Right atrium auricular region (tissue), 2 donors: Measurements from ENCODE around the gene SMPDL3A. TPM values are rescaled to one million over a fixed set of nuclear protein-coding genes. Genes with fewer than 3 reads are reported as not detected.

Source experiments
- DNase-seq: peaks from one replicate; pipeline ENCODE4 v3.0.0-alpha.2; 2019; ENCODE audit warnings: low spot score
- H3K27ac ChIP-seq, 2 donors: fragments of 200-600 bp; sonication (generic); 1 replicate in 1 of 2; 2 replicates in 1 of 2; pipeline ENCODE4 v1.5.1; 2016 to 2019
- H3K27me3 ChIP-seq, 2 donors: fragments of 200-600 bp; sonication (generic); one replicate each; pipeline versions ENCODE4 v1.5.1 to v1.6.0; 2017 to 2019
- H3K36me3 ChIP-seq: fragments of 200-600 bp; sonication (generic); one replicate; pipeline ENCODE4 v1.5.1; 2016
- H3K4me1 ChIP-seq, 2 donors: fragments of 200-600 bp; sonication (generic); one replicate each; pipeline versions ENCODE4 v1.5.1 to v1.6.0; 2017 to 2019
- H3K4me3 ChIP-seq, 2 donors: fragments of 200-600 bp; sonication (generic); 1 replicate in 1 of 2; 2 replicates in 1 of 2; pipeline ENCODE4 v1.5.1; 2017 to 2019; ENCODE audit warnings: mild to moderate bottlenecking in 1 of 2, moderate library complexity in 1 of 2
- H3K9me3 ChIP-seq, 2 donors: fragments of 200-600 bp; sonication (generic); one replicate each; pipeline ENCODE4 v1.5.1; 2019
- CTCF ChIP-seq, 2 donors: fragments of 200-600 bp; sonication (generic); IDR thresholded peaks; one replicate each; pipeline ENCODE4 v1.5.1; 2019; ENCODE audit warnings: antibody characterized with exemption in 2 of 2
- total RNA-seq, 2 donors: library from RNA; depleted of rRNA; stranded (reverse); fragments of >200 nt; gene quantifications; one replicate each; pipeline ENCODE4 v1.1.0, GENCODE V29; 2016

SMPDL3A gene
- total RNA-seq, 2 donors from 2014 or later, result 4.9 to 6.6 TPM

- Histone ChIP-seq H3K27ac (no peak overlapping the region), H3K4me1 (no peaks in the 10 kb centered on the region), H3K9me3 (no peaks in the 10 kb centered on the region), H3K36me3 (no peaks in the 10 kb centered on the region), H3K27me3 (no peaks in the 10 kb centered on the region), H3K4me3 (no peak overlapping the region)
- DNase-seq, result no peak
- no peak for TF ChIP-seq CTCF (IDR thresholded peaks at IDR 0.05)
Measured at GRCh38 chr6:122833021-122833491, 44.0 kb downstream of the SMPDL3A start.

GRCh38 chr6:122838060-122838780 lies 49.2 kb downstream of the SMPDL3A start:
- DNase-seq, result no peak
- no peaks in the 10 kb centered on the region for H3K9me3 ChIP-seq
- H3K27ac ChIP-seq, result no peak overlapping the region
- no peaks in the 10 kb centered on the region for H3K36me3 ChIP-seq
- no peak overlapping the region for H3K4me3 ChIP-seq
- TF ChIP-seq CTCF (IDR thresholded peaks at IDR 0.05), result peak in 1 of 2 donors; percentile 50
- no peaks in the 10 kb centered on the region for H3K4me1 ChIP-seq
- H3K27me3 ChIP-seq, result no peaks in the 10 kb centered on the region

GRCh38 chr6:122839472-122839871 lies 50.4 kb downstream of the SMPDL3A start:
- Histone ChIP-seq H3K27ac (no peak overlapping the region), H3K4me3 (no peak overlapping the region), H3K4me1 (no peaks in the 10 kb centered on the region), H3K9me3 (no peaks in the 10 kb centered on the region), H3K36me3 (no peaks in the 10 kb centered on the region), H3K27me3 (no peaks in the 10 kb centered on the region)
- peak; percentile 72 to 76 for TF ChIP-seq CTCF (IDR thresholded peaks at IDR 0.05)
- DNase-seq, result peak; percentile 69

GRCh38 chr6:122839906-122840305 lies 50.8 kb downstream of the SMPDL3A start:
- TF ChIP-seq CTCF (IDR thresholded peaks at IDR 0.05), result no peak

GRCh38 chr6:122845464-122845863 lies 56.4 kb downstream of the SMPDL3A start:
- TF ChIP-seq CTCF (IDR thresholded peaks at IDR 0.05), result no peak
- Histone ChIP-seq H3K9me3 (no peaks in the 10 kb centered on the region), H3K4me3 (no peak overlapping the region), H3K27ac (no peak overlapping the region), H3K4me1 (no peaks in the 10 kb centered on the region), H3K27me3 (no peaks in the 10 kb centered on the region), H3K36me3 (no peaks in the 10 kb centered on the region)
- DNase-seq, result no peak

More at GRCh38 chr6:122839906-122840305, 50.8 kb downstream of the SMPDL3A start:
- no peaks in the 10 kb centered on the region for H3K36me3 ChIP-seq
- DNase-seq, result no peak
- no peaks in the 10 kb centered on the region for H3K27me3 ChIP-seq
- H3K27ac ChIP-seq, result no peak overlapping the region
- H3K4me3 ChIP-seq, result no peak overlapping the region
- H3K9me3 ChIP-seq, result no peaks in the 10 kb centered on the region
- no peaks in the 10 kb centered on the region for H3K4me1 ChIP-seq
